HEK293 (cell line): ENCODE results near the gene FCHO2.

Experiments
- CTCF ChIA-PET: fragments of 350-600 bp; formaldehyde crosslinking; extraction: SDS; loops from one replicate; lab custom pipeline; 2021; ENCODE audit warnings: antibody characterized with exemption; lab: Yijun Ruan, JAX
- POLR2A ChIA-PET: fragments of 300-600 bp; formaldehyde crosslinking; extraction: SDS; loops from one replicate; lab custom pipeline; 2020; ENCODE audit warnings: antibody characterized with exemption, inconsistent platforms; lab: Yijun Ruan, JAX
- H3K27ac ChIP-seq: fragments of 200-500 bp; sonication (Bioruptor generic); 2 replicates; pipeline ENCODE4 v1.5.1; 2014; ENCODE audit warnings: low read depth, low read length, control low read depth, inconsistent platforms; ENCODE audit errors: extremely low read depth
- H3K36me3 ChIP-seq, 2 experiments: fragments of 200-500 bp in 1 of 2; sonication (Bioruptor generic) in 1 of 2; 1 replicate in 1 of 2; 2 replicates in 1 of 2; pipeline ENCODE4 v1.5.1; 2014 to 2017; ENCODE audit warnings: inconsistent platforms in 2 of 2, low read length in 2 of 2; ENCODE audit not compliant: control insufficient read depth in 2 of 2, insufficient read depth in 1 of 2
- H3K4me1 ChIP-seq: fragments of 200-500 bp; sonication (Bioruptor generic); 2 replicates; pipeline ENCODE4 v1.5.1; 2014; ENCODE audit warnings: mild to moderate bottlenecking, low read length, inconsistent platforms; ENCODE audit not compliant: control insufficient read depth, insufficient read depth
- H3K4me3 ChIP-seq: 2 replicates; pipeline ENCODE4 v1.5.1; 2011; ENCODE audit warnings: low read depth, mild to moderate bottlenecking, control low read depth, low read length, moderate library complexity
- H3K9me3 ChIP-seq: fragments of 200-500 bp; sonication (Bioruptor generic); 2 replicates; pipeline ENCODE4 v1.5.1; 2014; ENCODE audit warnings: low read depth, low read length, inconsistent platforms; ENCODE audit not compliant: control insufficient read depth, insufficient read depth
- EGR2 ChIP-seq: fragments of 450-650 bp; formaldehyde crosslinking; IDR thresholded peaks from 2 replicates; pipeline ENCODE4 v1.5.1; 2016; ENCODE audit warnings: low read depth, missing biosample characterization, missing genetic modification characterization
- GLI4 ChIP-seq: fragments of 450-650 bp; formaldehyde crosslinking; IDR thresholded peaks from 2 replicates; pipeline ENCODE4 v1.5.1; 2016; ENCODE audit warnings: missing biosample characterization, missing genetic modification characterization
- HOXC10 ChIP-seq: sonication (generic); formaldehyde crosslinking; IDR thresholded peaks from 2 replicates; pipeline ENCODE4 v1.8.1; 2023; ENCODE audit warnings: mild to moderate bottlenecking, missing genetic modification reagents
- MZF1 ChIP-seq: fragments of 450-650 bp; formaldehyde crosslinking; IDR thresholded peaks from 2 replicates; pipeline ENCODE4 v1.5.1; 2017; ENCODE audit warnings: missing biosample characterization, missing genetic modification characterization, borderline replicate concordance
- RBAK ChIP-seq: fragments of 450-650 bp; formaldehyde crosslinking; IDR thresholded peaks from 2 replicates; pipeline ENCODE4 v1.5.1; 2016; ENCODE audit warnings: missing biosample characterization, missing genetic modification characterization
- TCF7L2 ChIP-seq: IDR thresholded peaks from 2 replicates; pipeline ENCODE4 v1.6.1; 2011; ENCODE audit warnings: low read depth, mild to moderate bottlenecking, inconsistent platforms, low read length, moderate library complexity, borderline replicate concordance
- ZBTB17 ChIP-seq: fragments of 450-650 bp; formaldehyde crosslinking; IDR thresholded peaks from 2 replicates; pipeline ENCODE4 v1.5.1; 2016; ENCODE audit warnings: missing biosample characterization, missing genetic modification characterization
- ZNF138 ChIP-seq: fragments of 450-650 bp; formaldehyde crosslinking; IDR thresholded peaks from 2 replicates; pipeline ENCODE4 v1.5.1; 2016; ENCODE audit warnings: missing biosample characterization, missing genetic modification characterization, borderline replicate concordance
- ZNF2 ChIP-seq: fragments of 450-650 bp; formaldehyde crosslinking; IDR thresholded peaks from 2 replicates; pipeline ENCODE4 v1.5.1; 2016; ENCODE audit warnings: missing biosample characterization, missing genetic modification characterization
- ZNF248 ChIP-seq: fragments of 450-650 bp; formaldehyde crosslinking; IDR thresholded peaks from 2 replicates; pipeline ENCODE4 v1.5.1; 2017; ENCODE audit warnings: missing biosample characterization, missing genetic modification characterization
- ZNF350 ChIP-seq: fragments of 450-650 bp; formaldehyde crosslinking; IDR thresholded peaks from 2 replicates; pipeline ENCODE4 v1.5.0; 2017; ENCODE audit warnings: missing biosample characterization, mild to moderate bottlenecking, missing genetic modification characterization
- ZNF391 ChIP-seq: fragments of 450-650 bp; formaldehyde crosslinking; IDR thresholded peaks from 2 replicates; pipeline ENCODE4 v1.5.1; 2016; ENCODE audit warnings: low read depth, missing biosample characterization, missing genetic modification characterization, borderline replicate concordance
- ZNF404 ChIP-seq: fragments of 450-650 bp; formaldehyde crosslinking; IDR thresholded peaks from 2 replicates; pipeline ENCODE4 v1.5.1; 2017; ENCODE audit warnings: missing biosample characterization, missing genetic modification characterization
- ZNF426 ChIP-seq: fragments of 450-650 bp; formaldehyde crosslinking; IDR thresholded peaks from 2 replicates; pipeline ENCODE4 v1.5.1; 2017; ENCODE audit warnings: missing biosample characterization, missing genetic modification characterization, mild to moderate bottlenecking, inconsistent platforms, moderate library complexity
- ZNF558 ChIP-seq: fragments of 450-650 bp; formaldehyde crosslinking; IDR thresholded peaks from 2 replicates; pipeline ENCODE4 v1.5.1; 2016; ENCODE audit warnings: missing biosample characterization, missing genetic modification characterization
- ZNF624 ChIP-seq: fragments of 450-650 bp; formaldehyde crosslinking; IDR thresholded peaks from 2 replicates; pipeline ENCODE4 v1.5.1; 2017; ENCODE audit warnings: missing biosample characterization, missing genetic modification characterization
- ZNF660 ChIP-seq: fragments of 450-650 bp; IDR thresholded peaks from 2 replicates; pipeline ENCODE4 v1.5.1; 2018; ENCODE audit warnings: missing biosample characterization, mild to moderate bottlenecking, missing genetic modification characterization
- ZNF670 ChIP-seq: fragments of 450-650 bp; formaldehyde crosslinking; IDR thresholded peaks from 2 replicates; pipeline ENCODE4 v1.5.1; 2016; ENCODE audit warnings: missing biosample characterization, missing genetic modification characterization, low read depth
- TF ChIP-seq, protein P1 (sequence below): fragments of 450-650 bp; formaldehyde crosslinking; IDR thresholded peaks from 2 replicates; pipeline ENCODE4 v1.5.1; 2016; ENCODE audit warnings: missing biosample characterization, missing genetic modification characterization, borderline replicate concordance
- TF ChIP-seq, protein P2 (sequence below): fragments of 450-650 bp; formaldehyde crosslinking; IDR thresholded peaks from 2 replicates; pipeline ENCODE4 v1.5.1; 2016; ENCODE audit warnings: missing biosample characterization, missing genetic modification characterization
- TF ChIP-seq, protein P3 (sequence below): fragments of 450-650 bp; formaldehyde crosslinking; IDR thresholded peaks from 2 replicates; pipeline ENCODE4; 2016; ENCODE audit warnings: missing biosample characterization, missing genetic modification characterization
- TF ChIP-seq, protein P4 (sequence below): fragments of 450-650 bp; formaldehyde crosslinking; IDR thresholded peaks from 2 replicates; pipeline ENCODE4 v1.5.1; 2016; ENCODE audit warnings: missing biosample characterization, missing genetic modification characterization
- TF ChIP-seq, protein P5 (sequence below): fragments of 450-650 bp; formaldehyde crosslinking; IDR thresholded peaks from 2 replicates; pipeline ENCODE4 v1.5.1; 2016; ENCODE audit warnings: missing biosample characterization, missing genetic modification characterization

The FCHO2 gene

DNA sequence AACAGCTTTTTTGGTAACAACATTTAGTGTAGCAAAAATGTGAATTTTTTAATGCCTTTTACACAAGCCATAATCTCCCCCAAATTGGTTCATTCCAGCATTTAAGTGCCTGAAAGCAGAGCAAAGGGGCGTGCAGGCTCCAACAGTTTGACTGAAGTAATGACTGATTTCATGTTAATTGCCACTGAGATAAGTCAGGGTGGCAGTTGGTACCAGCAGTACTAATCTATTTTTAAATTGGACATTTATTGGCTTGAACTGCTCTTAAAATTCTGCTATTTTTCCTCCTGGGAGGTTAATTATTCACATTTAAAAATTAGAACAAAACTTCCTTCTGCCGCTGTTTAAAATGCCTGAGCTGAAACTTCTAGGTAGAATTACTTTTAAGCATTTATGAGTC, 176.9 kb downstream of the FCHO2 start (continued):
- TF ChIP-seq, protein P1, sequence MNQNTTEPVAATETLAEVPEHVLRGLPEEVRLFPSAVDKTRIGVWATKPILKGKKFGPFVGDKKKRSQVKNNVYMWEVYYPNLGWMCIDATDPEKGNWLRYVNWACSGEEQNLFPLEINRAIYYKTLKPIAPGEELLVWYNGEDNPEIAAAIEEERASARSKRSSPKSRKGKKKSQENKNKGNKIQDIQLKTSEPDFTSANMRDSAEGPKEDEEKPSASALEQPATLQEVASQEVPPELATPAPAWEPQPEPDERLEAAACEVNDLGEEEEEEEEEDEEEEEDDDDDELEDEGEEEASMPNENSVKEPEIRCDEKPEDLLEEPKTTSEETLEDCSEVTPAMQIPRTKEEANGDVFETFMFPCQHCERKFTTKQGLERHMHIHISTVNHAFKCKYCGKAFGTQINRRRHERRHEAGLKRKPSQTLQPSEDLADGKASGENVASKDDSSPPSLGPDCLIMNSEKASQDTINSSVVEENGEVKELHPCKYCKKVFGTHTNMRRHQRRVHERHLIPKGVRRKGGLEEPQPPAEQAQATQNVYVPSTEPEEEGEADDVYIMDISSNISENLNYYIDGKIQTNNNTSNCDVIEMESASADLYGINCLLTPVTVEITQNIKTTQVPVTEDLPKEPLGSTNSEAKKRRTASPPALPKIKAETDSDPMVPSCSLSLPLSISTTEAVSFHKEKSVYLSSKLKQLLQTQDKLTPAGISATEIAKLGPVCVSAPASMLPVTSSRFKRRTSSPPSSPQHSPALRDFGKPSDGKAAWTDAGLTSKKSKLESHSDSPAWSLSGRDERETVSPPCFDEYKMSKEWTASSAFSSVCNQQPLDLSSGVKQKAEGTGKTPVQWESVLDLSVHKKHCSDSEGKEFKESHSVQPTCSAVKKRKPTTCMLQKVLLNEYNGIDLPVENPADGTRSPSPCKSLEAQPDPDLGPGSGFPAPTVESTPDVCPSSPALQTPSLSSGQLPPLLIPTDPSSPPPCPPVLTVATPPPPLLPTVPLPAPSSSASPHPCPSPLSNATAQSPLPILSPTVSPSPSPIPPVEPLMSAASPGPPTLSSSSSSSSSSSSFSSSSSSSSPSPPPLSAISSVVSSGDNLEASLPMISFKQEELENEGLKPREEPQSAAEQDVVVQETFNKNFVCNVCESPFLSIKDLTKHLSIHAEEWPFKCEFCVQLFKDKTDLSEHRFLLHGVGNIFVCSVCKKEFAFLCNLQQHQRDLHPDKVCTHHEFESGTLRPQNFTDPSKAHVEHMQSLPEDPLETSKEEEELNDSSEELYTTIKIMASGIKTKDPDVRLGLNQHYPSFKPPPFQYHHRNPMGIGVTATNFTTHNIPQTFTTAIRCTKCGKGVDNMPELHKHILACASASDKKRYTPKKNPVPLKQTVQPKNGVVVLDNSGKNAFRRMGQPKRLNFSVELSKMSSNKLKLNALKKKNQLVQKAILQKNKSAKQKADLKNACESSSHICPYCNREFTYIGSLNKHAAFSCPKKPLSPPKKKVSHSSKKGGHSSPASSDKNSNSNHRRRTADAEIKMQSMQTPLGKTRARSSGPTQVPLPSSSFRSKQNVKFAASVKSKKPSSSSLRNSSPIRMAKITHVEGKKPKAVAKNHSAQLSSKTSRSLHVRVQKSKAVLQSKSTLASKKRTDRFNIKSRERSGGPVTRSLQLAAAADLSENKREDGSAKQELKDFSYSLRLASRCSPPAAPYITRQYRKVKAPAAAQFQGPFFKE (tag by site-specific recombination) = no peak
- TF ChIP-seq ZNF426 (tag by site-specific recombination) (no peak), ZNF248 (tag by site-specific recombination) (no peak), HOXC10 (no peak), ZNF2 (tag by site-specific recombination) (no peak), GLI4 (tag by site-specific recombination) (no peak), EGR2 (tag by site-specific recombination) (no peak)

DNA sequence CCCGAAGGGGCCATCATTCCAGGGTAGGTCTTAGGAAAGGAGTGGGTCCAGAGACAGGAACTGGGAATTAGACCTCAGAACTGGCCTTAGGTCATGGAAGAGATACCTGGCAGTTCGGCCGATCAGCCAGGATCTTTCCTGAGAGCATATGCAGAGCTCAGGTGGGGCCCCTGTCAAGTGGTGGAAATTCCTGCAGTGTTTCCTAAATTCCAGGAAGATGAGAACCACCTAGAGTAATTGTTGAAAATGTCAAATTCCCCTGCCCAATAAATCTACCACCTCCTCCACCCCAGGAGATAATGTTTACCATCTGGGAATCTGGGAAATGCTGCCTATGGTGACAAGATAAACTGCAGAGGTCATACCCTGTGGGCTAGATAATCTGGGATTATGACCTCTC, 179.2 kb downstream of the FCHO2 start:
- POLR2A ChIA-PET = interaction anchor here (1.4 kb wide), 1 partner anchor 314 kb away, joined by 3 read pairs; the partner anchor contains the start of gene FOXD1
- Histone ChIP-seq H3K4me3 (no peak overlapping the region), H3K4me1 (no peaks in the 10 kb centered on the region), H3K27ac (no peak overlapping the region), H3K9me3 (no peaks in the 10 kb centered on the region), H3K36me3 (no peaks in the 10 kb centered on the region)
- CTCF ChIA-PET = interaction anchor here (0.6 to 1.7 kb wide), 6 partner anchors 10 to 215 kb away, joined by 3 to 9 read pairs (median 3); no protein-coding TSS in a partner anchor
- TF ChIP-seq, protein P2, sequence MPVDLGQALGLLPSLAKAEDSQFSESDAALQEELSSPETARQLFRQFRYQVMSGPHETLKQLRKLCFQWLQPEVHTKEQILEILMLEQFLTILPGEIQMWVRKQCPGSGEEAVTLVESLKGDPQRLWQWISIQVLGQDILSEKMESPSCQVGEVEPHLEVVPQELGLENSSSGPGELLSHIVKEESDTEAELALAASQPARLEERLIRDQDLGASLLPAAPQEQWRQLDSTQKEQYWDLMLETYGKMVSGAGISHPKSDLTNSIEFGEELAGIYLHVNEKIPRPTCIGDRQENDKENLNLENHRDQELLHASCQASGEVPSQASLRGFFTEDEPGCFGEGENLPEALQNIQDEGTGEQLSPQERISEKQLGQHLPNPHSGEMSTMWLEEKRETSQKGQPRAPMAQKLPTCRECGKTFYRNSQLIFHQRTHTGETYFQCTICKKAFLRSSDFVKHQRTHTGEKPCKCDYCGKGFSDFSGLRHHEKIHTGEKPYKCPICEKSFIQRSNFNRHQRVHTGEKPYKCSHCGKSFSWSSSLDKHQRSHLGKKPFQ (tag by site-specific recombination) = no peak
- TF ChIP-seq ZNF138 (no peak), ZNF391 (tag by site-specific recombination) (no peak), ZNF404 (no peak), ZNF670 (no peak), ZBTB17 (tag by site-specific recombination) (no peak), TCF7L2 (no peak), ZNF558 (tag by site-specific recombination) (no peak), ZNF350 (tag by site-specific recombination) (no peak), MZF1 (no peak), ZNF660 (tag by site-specific recombination) (no peak), RBAK (no peak), ZNF624 (tag by site-specific recombination) (no peak)
- TF ChIP-seq, protein P3, sequence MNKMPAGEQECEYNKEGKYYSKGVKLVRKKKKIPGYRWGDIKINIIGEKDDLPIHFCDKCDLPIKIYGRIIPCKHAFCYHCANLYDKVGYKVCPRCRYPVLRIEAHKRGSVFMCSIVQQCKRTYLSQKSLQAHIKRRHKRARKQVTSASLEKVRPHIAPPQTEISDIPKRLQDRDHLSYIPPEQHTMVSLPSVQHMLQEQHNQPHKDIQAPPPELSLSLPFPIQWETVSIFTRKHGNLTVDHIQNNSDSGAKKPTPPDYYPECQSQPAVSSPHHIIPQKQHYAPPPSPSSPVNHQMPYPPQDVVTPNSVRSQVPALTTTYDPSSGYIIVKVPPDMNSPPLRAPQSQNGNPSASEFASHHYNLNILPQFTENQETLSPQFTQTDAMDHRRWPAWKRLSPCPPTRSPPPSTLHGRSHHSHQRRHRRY (tag by site-specific recombination) = no peak
- TF ChIP-seq, protein P4, sequence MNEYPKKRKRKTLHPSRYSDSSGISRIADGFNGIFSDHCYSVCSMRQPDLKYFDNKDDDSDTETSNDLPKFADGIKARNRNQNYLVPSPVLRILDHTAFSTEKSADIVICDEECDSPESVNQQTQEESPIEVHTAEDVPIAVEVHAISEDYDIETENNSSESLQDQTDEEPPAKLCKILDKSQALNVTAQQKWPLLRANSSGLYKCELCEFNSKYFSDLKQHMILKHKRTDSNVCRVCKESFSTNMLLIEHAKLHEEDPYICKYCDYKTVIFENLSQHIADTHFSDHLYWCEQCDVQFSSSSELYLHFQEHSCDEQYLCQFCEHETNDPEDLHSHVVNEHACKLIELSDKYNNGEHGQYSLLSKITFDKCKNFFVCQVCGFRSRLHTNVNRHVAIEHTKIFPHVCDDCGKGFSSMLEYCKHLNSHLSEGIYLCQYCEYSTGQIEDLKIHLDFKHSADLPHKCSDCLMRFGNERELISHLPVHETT (tag by site-specific recombination) = no peak
- TF ChIP-seq, protein P5, sequence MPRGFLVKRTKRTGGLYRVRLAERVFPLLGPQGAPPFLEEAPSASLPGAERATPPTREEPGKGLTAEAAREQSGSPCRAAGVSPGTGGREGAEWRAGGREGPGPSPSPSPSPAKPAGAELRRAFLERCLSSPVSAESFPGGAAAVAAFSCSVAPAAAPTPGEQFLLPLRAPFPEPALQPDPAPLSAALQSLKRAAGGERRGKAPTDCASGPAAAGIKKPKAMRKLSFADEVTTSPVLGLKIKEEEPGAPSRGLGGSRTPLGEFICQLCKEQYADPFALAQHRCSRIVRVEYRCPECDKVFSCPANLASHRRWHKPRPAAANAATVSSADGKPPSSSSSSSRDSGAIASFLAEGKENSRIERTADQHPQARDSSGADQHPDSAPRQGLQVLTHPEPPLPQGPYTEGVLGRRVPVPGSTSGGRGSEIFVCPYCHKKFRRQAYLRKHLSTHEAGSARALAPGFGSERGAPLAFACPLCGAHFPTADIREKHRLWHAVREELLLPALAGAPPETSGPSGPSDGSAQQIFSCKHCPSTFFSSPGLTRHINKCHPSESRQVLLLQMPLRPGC (tag by site-specific recombination) = no peak
